IPS-NIHi7 (cell line): ENCODE data around the gene DAD1.
"Not testable (repeated sequence)": the region's sequence is repeated elsewhere in the genome, so short reads cannot be mapped to it uniquely, and the experiment has no call there.

ENCODE experiments used
- DNase-seq: peaks from one replicate; pipeline ENCODE4 v3.0.0; 2012; ENCODE audit warnings: mixed read lengths; ENCODE audit errors: extremely low spot score

The DAD1 gene

DNA sequence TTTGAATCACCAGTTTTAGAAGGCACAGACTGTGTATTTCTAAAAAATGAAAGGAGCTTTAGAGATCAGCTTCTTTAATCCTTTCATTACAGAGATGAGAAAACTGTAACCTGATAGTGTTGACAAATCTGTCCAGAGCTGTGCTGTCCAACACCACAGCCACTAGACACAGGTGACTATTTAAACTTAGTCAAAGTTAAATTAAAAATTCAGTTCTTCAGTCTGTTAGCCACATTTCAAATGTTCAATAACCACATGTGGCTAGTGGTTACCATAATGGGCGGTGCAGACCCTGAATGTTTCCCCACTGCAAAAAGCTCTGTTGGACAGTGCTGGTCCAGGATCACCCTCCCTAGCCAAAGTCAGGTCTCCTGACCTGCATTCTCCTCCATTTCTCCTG lies 21.6 kb downstream of the DAD1 start:
- DNase-seq, result no peak

DNA sequence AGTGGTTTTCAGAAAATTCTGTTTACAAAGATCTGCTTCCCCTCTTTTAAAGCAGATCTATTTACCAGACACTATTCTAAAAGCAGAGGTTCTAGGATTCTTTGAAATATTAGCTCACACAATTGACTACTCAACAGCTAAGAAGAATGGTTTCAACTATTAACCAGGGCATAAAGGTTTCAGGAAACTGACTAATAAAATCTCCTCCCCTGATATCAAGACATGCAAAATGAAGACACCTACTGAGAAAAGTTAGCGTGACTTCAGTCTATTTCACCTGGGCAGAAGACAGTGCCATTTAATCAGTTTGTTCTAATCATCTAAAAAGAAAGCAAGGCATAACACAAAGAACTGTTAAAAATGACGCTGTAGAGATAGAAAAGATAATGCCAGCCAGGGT lies 22.2 kb downstream of the DAD1 start:
- no peak for DNase-seq

DNA sequence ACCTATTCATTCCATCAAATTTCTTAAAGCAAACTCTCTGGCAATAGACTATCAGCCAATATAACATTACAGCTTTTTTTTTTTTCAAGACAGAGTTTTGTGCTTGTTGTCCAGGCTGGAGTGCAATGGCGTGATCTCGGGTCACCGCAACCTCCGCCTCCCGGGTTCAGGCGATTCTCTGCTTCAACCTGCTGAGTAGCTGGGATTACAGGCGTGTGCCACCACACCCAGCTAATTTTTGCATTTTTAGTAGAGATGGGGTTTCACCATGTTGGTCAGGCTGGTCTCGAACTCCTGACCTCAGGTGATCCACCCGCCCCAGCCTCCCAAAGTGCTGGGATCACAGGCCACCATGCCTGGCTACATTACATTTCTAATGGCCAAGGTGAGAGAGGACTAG lies 22.8 kb downstream of the DAD1 start:
- DNase-seq, result not testable (repeated sequence)

DNA sequence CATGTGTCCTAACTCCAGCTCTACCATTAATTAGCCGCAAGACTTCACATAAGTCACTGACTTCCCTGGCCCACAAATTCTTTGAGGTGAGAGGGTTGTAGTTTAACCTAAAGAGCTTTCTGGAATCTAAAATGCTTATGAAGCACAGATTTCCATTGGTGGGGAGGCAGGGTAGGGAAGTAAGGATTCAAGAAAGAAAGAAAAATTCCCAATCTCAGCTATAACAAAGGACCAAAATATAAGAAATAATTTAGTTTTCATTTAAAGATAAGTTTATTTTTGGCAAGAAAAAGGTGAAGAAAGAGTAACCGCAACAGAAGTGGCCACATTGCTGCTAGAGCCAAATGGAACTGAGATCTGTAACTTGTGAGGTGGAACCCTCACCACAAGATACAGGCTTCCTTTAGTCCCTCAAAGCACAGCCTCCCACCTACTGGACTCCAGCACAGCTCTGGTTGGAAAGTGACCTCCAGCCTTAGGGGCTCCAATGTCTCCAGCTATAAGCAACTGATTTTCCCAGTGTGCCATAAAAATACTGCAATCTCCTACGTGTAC lies 23.6 kb downstream of the DAD1 start:
- no peak for DNase-seq

DNA sequence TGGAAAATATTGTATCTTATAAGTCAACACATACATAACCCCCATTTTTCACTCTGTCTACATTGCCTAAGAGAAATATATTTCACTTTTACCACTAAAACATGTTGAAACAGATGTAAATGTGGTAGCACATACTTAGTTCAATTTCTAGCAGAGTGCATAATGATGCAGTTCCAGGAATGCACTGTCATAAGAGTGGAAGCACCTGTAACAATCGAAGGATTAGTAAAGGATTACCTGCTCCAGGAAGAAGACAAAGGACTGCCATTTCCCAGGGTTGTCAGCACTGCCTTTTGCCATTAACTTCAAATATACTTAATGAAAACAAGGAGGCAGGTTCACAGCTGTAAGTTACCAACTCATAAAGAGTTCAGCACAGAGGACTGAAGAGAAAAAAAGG lies 24.6 kb downstream of the DAD1 start:
- DNase-seq, result no peak

DNA sequence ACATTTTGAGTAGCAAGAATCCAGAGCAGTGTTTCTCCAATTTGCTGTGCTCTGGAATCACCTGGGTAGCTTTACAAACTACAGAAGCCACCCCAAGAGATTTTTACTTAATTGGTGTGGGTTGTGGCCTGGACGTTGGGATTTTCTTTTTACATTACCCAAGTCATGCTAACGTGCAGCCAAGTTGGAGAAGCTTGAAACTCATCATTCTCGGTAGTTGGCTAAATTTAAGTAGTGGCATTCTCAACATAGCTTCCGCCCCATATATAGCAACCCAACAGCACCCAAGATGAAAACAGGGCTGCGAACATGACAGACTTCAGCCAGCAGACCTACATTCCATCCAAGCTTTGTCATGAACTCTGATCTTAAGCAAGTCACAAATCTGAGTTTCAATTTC lies 25.0 kb downstream of the DAD1 start:
- no peak for DNase-seq

DNA sequence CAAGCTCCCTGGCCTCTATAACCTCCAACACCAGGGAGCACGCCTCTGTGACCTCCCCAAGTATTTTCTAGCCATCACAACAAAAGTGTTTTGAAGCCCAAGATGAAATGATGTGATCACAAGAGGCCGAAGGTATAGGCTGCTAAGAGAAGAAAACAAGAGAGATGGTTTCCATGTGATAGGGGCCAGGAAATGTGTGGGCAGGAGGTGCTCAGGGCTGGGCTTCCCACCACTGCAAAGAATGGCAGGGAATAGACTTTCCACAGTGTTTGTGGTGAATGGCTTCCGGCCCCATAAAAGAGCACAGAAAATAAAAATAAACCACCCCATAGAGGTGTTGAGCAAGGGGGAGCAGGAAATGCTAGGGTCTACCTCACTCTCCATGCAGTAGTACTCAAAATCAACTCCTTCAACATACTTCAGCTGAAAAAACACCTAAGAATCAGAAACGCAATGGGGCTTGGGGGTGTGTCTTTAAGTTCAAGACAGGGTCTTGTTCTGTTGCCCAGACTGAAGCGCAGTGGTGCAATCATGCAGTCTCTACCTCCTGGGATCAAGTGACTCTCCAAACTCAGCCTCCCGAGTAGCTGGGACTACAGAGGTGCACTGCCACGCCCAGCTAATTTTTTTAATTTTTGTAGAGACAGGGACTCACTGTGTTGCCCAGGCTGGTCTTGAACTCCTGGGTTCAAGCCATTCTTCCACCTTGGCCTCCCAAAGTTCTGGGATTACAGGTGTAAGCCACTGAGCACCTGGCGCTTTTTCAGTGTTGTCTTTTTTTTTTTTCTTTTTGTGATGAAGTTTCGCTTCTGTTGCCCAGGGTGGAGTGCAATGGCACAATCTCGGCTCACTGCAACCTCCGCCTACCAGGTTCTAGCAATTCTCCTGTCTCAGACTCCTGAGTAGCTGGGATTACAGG lies 27.1 kb downstream of the DAD1 start:
- DNase-seq, result no peak

DNA sequence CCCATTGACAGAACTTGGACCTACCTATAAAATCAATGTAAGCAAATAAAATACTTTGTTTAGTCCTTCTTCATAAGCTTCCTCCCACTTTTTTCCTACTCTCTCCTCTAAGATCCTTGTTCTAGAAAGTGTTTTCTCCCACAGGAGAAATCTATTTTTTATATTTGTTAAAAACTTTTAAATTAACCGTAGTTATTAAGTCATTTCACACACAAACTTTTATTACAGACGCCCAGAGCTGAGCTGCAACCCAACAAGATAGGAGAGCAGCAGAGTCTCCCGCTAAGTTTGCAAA lies 27.7 kb downstream of the DAD1 start:
- no peak for DNase-seq

DNA sequence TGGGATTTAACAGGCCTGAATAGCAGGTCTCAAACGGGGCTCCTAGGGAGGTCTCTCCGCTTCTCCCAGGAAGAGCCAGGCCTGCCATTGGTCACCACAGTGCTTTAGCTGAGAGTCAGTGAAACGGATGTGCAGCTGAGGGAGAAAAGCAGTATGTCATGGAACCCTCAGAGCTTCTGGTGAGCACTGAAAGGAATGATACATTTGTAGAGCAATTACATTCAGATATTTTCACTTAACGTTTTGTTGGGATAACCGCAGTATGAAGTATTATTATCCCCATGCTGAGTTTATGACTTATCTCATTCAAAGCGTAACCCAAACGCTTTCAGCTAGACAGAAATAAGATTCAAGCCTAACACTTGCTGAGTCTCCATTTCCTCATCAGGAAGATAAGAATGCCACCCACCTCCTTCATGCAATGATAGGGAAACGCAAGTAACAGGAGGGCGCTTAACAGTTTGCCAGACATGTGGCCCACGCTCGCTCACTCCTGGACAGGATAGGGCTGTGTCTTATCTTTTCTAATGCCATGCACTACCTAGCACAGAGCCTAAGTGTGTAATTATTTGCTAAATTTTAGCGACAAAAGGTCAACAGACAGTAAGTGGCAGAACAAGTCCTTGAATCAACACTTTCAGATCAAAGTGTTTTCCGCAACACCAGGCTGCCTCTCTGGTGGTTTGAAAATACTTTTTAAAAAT lies 28.2 kb downstream of the DAD1 start:
- no peak for DNase-seq

DNA sequence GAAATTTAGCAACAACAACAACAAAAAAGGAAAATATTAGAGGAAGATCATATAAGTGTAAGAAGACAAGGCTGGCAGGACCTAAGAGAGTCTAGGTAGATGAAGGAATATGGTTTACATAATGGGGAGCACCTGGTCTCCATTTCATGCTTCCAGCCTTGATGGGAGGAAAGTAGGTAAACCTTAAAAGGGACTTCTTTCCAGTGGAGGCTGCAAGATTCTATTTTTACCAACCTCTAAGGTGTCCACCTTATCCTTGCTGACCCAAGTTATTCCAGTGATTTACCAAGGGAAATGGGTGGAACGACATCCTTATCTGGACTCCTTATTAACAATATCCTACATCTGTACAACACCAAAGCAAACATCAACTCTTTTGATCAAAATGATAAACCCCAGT lies 30.0 kb downstream of the DAD1 start:
- no peak for DNase-seq

DNA sequence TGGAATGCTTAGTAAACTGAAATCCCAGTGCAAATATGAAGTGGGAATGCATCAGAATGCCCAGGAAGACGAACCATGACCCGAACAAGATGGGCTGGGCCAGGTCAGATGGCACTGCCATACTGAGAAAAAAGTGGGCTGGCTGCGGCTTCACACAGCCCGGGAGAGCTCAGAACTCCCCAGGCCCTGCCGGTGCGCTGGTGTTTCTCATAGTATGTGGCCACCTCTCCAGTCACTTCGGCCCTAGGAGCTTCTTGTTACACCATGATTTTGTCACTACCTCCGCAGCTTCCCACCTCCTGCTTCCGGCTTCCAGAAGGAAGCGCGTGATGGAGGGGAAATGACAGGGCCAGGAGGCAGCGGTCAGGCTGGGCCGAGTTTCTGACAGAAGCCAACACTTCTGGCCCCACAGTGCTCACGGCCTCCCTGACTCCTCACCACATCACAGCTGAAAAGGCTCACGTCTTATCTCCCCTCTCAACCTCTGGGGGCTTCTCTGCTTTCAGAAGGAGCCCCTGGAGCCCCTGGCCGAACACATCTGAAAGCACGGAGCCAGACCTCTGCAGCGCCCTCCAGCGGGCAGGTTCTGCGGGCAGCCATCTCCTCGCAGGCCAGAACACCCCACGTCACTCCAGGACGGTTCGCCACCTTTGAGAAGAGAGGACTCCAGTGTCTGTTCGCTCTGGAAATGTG lies 30.7 kb downstream of the DAD1 start:
- DNase-seq, result no peak

DNA sequence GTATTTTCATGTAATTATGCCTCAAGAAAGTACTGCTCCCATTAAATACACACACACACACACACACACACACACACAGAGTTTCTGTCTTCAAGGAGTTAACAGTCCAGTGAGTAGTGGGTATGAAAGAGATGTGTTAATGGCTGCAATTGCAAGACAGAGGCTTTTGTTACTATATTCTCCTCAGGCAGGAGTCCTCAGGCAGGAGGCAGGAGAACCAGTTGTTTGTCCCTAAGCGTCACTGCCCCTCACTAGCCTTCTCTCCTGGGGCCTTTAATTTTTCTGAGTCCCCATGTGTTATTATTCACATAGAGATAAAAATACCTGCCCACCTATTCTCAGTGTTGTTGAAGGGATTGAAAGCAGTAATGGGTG lies 31.2 kb downstream of the DAD1 start:
- DNase-seq, result no peak

DNA sequence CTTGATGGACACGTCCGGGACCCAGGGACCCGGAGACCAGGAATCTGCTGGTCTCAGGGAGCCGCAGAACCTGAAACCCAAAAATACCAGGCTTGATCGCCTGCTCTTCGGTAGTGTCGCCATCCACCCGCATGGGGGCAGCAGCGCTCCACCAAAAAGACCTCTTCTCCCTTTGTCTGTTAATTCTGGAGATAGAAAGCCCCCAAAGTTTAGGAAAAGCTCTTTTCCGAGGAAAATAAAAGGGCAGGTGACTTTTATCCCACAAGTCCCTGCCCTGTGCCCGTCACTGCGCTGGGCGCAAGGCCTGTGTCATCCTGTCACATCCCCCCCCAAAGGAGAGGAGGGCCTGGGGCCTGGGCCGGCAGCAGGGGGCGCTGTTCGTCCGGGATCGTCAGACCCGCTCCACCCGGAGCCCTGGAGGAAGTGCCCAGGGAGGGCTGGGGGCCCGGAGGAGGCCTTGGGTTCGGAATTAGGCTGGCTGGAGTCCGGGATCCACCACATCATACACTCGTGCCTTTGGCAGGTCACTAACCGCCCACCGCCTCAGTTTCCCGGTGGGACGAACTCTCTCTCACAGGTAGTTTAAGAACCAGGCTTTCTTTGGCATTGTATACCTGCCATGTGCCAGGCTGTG lies 31.9 kb downstream of the DAD1 start:
- peak; percentile 81 for DNase-seq

DNA sequence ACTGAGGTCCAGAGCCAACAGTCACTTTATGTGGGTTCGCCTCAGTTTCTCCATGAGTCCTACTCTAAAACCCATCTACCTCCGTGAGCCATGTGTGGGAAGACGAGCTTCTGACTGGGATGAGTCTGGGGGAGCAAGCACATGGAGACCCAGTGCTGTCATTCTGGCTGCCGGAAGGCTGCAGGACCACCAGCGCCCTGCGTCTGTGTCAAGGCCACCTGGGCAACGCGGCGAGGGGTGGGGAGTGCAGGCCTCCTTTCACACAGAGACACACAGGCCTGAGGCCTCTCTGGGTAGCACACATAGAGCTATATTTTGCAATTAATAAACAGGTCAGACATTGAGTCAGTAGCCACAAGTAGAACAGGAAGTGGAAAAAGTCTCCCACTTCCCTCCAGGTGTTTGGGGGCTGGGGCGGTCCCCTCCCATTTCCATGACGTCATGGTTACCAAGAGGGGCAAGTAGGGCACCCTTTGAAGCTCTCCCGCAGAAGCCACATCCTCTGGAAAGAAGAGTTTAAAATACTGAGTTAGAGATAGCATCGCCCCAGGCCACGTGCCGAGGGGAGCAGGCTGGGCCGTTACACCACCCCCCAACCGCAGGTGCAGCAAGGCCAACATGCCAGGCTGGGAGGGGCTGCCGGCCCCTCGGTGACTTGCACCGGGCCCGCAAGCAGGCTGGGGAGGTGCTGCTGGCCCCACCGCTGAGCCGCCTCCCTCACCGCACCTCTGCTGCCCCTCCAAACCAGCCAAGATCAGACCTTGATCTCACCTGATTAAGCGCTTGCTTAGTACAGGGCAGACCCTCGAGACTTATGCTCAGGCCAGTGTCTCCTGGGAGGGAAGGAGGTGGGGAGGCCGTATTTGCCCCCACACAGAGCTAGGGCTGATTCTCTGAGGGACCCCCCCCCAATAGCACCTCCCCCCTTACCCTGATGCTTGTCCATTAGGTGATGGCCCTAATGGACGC lies 32.7 kb downstream of the DAD1 start:
- no peak for DNase-seq

DNA sequence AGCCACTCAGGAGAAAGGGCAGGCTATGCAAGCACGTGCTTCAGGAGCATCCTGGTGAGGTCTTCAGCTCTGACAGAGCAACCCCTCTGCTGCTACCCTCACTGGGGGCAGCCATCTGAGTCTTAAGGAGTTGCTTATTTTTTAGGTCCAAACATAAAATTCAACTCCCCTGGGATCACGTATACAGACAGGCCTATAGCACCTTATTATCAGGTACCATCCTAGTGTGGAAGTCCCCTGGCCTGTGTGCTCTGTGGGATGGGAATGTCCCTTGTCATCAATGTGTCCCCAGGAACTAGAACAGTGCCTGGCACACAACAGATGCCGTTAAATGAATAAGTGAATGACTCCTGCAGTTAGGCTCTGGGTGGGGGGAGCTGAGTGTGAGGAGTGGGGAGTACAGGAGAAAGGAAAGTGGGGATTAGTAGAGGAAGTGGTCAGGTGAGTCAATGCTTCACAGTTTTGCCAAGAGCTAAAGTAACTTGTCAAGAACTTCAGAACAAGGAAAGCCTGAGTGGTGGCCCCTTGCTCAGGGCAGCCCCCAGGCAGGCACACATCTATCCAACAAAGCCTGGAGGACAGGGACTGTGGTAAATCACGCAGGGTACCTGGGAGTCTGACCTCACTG lies 33.5 kb downstream of the DAD1 start:
- DNase-seq, result no peak

DNA sequence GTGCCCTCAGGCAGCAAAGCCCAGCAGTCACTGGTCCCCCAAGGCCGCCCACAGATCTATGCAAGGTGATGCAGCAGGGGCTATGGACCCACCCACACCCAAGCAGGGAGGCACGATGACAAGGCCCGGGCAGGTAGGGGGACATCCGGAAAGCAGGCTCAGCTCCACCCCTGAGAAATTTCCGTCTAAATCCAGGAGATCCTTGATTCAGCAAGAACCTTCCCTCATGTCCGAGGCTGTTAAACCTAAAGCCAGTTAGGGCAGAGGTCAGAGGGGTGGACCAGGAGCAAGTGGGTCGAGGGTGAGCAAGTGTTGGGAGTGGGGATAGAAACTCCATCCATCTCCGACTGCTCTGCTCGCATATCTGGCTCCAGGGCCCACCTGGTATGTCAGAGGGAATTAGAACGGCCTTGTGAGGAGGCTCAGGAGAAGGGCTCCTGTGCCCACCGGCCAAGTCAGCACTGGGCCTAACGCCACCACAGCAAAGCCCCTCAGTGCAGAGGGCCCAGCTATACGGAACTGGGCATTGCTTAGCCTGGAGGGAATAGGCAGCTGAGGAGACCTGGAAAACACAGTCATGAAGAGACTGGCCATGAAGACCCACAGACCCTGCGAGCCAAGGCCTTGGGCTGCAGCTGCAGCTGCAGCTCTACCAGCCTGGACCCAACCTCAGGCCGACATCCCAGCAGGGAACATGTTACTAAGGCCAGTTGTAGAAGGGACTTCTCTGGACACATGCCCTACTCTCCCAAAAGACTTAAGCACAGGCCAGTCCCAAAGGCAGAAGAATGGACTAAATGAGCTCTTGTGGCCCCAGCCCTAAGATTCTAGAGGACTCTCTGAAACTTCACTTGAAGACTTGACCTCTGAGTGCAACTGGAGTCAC lies 34.3 kb downstream of the DAD1 start:
- DNase-seq, result no peak

DNA sequence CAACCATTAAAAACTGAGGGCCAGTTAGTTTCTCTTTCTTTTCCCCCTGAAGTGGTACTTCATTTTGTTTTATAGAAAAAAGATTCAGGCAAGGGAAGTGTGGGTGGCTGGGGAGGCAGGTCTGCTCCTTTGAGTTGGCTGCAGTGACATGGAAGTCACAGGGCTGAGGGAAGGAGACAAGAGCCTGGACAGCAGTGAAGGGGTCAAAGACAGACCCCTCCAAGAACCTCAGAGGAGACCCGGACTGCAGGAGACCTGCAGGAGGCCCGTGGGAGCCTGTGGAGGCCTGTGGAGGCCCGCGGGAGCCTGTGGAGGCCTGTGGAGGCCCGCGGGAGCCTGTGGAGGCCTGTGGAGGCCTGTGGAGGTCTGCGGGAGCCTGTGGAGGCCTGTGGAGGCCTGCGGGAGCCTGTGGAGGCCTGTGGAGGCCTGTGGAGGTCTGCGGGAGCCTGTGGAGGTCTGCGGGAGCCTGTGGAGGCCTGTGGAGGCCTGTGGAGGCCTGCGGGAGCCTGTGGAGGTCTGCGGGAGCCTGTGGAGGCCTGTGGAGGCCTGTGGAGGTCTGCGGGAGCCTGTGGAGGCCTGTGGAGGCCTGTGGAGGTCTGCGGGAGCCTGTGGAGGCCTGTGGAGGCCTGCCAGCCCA lies 35.0 kb downstream of the DAD1 start:
- not testable (repeated sequence) for DNase-seq

DNA sequence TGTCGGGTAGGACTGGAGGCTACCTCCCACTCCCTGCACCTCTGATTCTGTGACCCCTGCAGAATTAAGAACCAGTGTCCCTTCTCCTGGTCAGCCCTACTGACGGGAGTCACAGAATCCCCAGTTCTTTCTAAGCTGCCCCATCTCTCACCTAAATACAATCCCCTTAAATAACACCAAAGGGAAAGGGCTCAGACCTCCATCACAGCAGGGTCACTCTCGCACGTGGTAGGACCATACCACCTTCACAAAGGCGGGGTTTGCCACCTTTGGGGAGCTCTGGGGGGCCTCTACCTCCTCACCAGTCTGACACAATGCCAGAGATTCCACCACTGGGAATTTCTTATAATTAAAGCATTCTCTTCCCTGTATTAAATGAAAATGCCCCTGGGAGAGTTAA lies 35.6 kb downstream of the DAD1 start:
- DNase-seq, result no peak

DNA sequence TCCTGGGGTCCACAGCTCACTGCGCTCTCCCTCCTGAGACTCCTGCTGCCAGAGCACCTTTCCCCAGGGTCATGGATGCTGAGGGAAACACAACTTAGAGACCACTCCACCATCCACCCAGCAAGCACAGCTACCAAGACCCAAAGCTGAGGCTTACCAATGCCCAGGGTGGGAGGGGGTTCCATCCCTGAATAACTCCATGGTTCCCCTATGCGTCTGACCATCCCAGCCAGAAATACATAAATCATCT lies 36.3 kb downstream of the DAD1 start:
- no peak for DNase-seq
